Suprapubic skin (tissue), 4 donors: ENCODE measurements around the gene SLC9A7. TPM values are rescaled to one million over a fixed set of nuclear protein-coding genes. Genes with fewer than 3 reads are reported as not detected.

Experiments
- DNase-seq, 2 donors: peaks; one replicate each; pipeline ENCODE4 v3.0.0-alpha.2; 2019; ENCODE audit warnings: low spot score in 2 of 2
- H3K27ac ChIP-seq: fragments of 200-600 bp; sonication (generic); one replicate; pipeline ENCODE4 v1.5.1; 2019
- H3K27me3 ChIP-seq: fragments of 200-600 bp; sonication (generic); one replicate; pipeline ENCODE4 v1.5.1; 2019
- H3K36me3 ChIP-seq: fragments of 200-600 bp; sonication (generic); one replicate; pipeline ENCODE4 v1.5.1; 2019
- H3K4me1 ChIP-seq: fragments of 200-600 bp; sonication (generic); one replicate; pipeline ENCODE4 v1.5.1; 2019
- H3K4me3 ChIP-seq: fragments of 200-600 bp; sonication (generic); one replicate; pipeline ENCODE4 v1.5.1; 2019; ENCODE audit warnings: mild to moderate bottlenecking
- H3K9me3 ChIP-seq: fragments of 200-600 bp; sonication (generic); one replicate; pipeline ENCODE4 v1.5.1; 2019
- EP300 ChIP-seq: sonication (generic); formaldehyde crosslinking; IDR thresholded peaks from one replicate; pipeline ENCODE4 v1.6.1; 2017; ENCODE audit warnings: antibody characterized with exemption
- POLR2A ChIP-seq, 2 donors: fragments of 450-650 bp; IDR thresholded peaks; one replicate each; pipeline ENCODE4 v1.6.1; 2017; ENCODE audit warnings: antibody characterized with exemption in 2 of 2, mild to moderate bottlenecking in 2 of 2, moderate library complexity in 2 of 2
- POLR2AphosphoS5 ChIP-seq, 3 donors: sonication (generic); formaldehyde crosslinking; IDR thresholded peaks; one replicate each; pipeline ENCODE4 v1.6.1; 2017; ENCODE audit warnings: antibody characterized with exemption in 3 of 3
- WGBS: methylation state at CpG from one replicate; pipeline ENCODE4 v1.1.5; 2018; 5-methylcytosine and 5-hydroxymethylcytosine counted together
- total RNA-seq, 4 donors: library from RNA; depleted of rRNA; stranded (reverse); fragments of >200 nt; gene quantifications; one replicate each; pipeline ENCODE4 v1.1.0, GENCODE V29; 2016
- TF ChIP-seq, protein P1 (sequence below), 2 donors: fragments of 200-600 bp in 1 of 2; fragments of 450-650 bp in 1 of 2; sonication (generic) in 1 of 2; IDR thresholded peaks; one replicate each; pipeline ENCODE4 v1.5.1; 2016 to 2019; ENCODE audit warnings: antibody characterized with exemption in 2 of 2, mild to moderate bottlenecking in 1 of 2, moderate library complexity in 1 of 2

The SLC9A7 gene
- total RNA-seq, 4 donors from 2014 or later: 3.1 to 7.4 (median 6.2) TPM

DNA sequence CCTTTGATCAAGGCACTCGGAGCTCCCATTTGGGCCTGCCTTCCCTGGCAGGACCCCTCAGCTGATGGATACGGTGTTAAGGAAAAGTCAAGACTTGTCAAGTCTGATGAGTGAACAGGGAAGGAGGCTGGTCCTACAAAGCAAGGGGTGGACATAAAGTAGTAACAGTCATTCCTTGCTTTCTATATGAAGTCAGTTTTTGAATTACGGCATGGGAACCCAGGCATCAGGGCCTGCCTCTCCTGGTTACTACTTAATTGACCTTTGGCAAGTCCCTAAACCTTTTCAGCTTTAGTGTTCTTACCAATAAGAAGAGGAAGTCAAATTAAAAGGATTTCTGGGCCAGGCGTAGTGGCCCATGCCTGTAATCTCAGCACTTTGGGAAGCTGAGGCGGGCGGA is 178.3 kb downstream of the SLC9A7 start:
- Histone ChIP-seq H3K4me1 (peaks cover 17% of the 10 kb centered on the region), H3K9me3 (no peaks in the 10 kb centered on the region), H3K27me3 (no peaks in the 10 kb centered on the region), H3K27ac (no peak overlapping the region), H3K4me3 (no peak overlapping the region), H3K36me3 (no peaks in the 10 kb centered on the region)
- no peak for DNase-seq
- TF ChIP-seq, protein P1, sequence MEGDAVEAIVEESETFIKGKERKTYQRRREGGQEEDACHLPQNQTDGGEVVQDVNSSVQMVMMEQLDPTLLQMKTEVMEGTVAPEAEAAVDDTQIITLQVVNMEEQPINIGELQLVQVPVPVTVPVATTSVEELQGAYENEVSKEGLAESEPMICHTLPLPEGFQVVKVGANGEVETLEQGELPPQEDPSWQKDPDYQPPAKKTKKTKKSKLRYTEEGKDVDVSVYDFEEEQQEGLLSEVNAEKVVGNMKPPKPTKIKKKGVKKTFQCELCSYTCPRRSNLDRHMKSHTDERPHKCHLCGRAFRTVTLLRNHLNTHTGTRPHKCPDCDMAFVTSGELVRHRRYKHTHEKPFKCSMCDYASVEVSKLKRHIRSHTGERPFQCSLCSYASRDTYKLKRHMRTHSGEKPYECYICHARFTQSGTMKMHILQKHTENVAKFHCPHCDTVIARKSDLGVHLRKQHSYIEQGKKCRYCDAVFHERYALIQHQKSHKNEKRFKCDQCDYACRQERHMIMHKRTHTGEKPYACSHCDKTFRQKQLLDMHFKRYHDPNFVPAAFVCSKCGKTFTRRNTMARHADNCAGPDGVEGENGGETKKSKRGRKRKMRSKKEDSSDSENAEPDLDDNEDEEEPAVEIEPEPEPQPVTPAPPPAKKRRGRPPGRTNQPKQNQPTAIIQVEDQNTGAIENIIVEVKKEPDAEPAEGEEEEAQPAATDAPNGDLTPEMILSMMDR (IDR thresholded peaks at IDR 0.05): no peak
- TF ChIP-seq POLR2AphosphoS5 (IDR thresholded peaks at IDR 0.05) (no peak), EP300 (no peak), POLR2A (IDR thresholded peaks at IDR 0.05) (no peak)
- WGBS: 91% methylated on average over 6 of the region's 6 CpGs

DNA sequence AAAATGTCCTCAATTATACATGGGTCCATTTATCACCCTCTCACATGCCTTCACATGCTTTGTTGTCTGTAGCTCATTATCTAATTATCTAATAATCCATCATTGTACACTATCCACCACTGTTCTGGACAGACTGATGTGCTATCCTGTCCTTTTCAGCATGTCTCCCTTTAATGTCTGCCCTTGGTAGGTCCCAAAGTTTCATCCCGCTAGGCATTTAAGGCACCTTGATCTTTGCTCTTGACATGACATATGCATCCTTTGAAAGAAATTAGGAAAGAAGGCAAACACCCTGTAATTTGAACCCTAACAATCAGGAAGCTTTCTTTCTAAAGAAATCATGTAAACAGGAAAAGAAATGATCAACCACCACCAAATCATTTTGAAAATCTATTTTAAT is 179.7 kb downstream of the SLC9A7 start:
- Histone ChIP-seq H3K27me3 (no peaks in the 10 kb centered on the region), H3K4me1 (peaks cover 28% of the 10 kb centered on the region), H3K9me3 (no peaks in the 10 kb centered on the region), H3K27ac (no peak overlapping the region), H3K4me3 (no peak overlapping the region), H3K36me3 (no peaks in the 10 kb centered on the region)
- TF ChIP-seq EP300 (no peak), POLR2A (IDR thresholded peaks at IDR 0.05) (no peak), POLR2AphosphoS5 (IDR thresholded peaks at IDR 0.05) (no peak)
- TF ChIP-seq, protein P1 (IDR thresholded peaks at IDR 0.05): no peak
- WGBS: 86% methylated on average over 1 of the region's 1 CpG
- DNase-seq: no peak

DNA sequence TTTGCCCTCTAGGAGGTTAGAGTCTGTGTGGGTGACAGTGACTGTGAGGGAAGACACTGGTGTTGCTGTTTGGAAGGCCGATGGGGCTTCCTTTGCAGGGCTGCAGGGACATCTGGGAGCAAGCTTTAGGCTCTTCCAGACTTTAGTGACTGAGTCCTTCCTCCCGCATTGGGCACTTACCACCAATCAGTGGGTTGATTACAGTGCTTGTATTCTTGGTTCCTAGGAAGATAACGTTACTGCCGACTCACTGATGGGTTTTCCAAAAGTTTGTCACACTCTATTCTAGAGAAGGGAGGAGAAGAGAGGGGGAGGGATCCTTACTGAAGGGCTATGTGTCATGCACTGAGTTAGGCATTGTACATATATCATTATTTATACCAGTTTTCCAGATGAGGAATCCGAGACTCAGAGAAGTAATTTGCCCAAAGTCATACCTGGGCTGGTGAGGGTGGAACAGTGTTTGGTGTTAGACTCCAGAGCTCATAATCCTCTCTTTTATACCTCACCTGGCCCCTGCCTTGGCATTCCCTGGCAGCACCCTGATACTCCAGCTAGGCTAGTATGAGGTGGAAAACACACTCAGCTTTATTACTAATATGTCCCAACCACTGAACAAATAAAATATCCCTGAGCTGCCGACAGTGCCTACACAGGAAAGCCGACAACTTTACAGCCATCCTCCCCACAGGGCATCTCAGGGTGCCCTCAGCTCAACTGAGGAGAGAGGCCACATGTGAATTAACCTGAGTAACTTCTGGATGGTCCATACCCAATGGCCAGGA is 181.5 kb downstream of the SLC9A7 start:
- Histone ChIP-seq H3K27me3 (no peaks in the 10 kb centered on the region), H3K36me3 (no peaks in the 10 kb centered on the region), H3K4me3 (peak overlapping the region; percentile 61), H3K4me1 (peaks cover 24% of the 10 kb centered on the region), H3K27ac (no peak overlapping the region), H3K9me3 (no peaks in the 10 kb centered on the region)
- no peak for TF ChIP-seq EP300
- no peak for TF ChIP-seq POLR2A (IDR thresholded peaks at IDR 0.05)
- TF ChIP-seq POLR2AphosphoS5 (IDR thresholded peaks at IDR 0.05): no peak
- TF ChIP-seq, protein P1 (IDR thresholded peaks at IDR 0.05): no peak
- DNase-seq: no peak
- WGBS: 74% methylated on average over 7 of the region's 7 CpGs

DNA sequence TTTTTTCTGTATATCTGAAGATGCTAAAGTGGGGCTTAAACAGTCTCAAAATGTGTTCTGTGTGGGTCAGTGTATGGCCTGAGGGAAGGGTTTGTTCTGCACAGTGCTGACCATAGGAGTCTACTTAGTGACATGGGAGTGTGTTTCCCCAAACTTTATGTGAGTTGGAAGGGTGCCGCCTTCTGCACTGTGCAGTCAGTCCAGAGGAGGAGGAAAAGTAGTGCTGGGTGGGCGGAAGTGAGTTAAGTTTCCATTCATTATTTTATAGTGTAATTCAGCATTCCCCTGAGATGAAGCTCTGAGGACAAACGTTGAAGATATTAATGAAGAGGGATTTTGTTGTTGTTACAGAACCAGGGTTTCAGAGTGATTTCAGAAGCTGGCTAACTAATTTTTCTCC is 182.5 kb downstream of the SLC9A7 start:
- Histone ChIP-seq H3K27me3 (no peaks in the 10 kb centered on the region), H3K4me1 (peaks cover 18% of the 10 kb centered on the region), H3K9me3 (no peaks in the 10 kb centered on the region), H3K36me3 (no peaks in the 10 kb centered on the region), H3K4me3 (peak overlapping the region; percentile 61), H3K27ac (no peak overlapping the region)
- no peak for TF ChIP-seq POLR2AphosphoS5 (IDR thresholded peaks at IDR 0.05)
- no peak for TF ChIP-seq POLR2A (IDR thresholded peaks at IDR 0.05)
- TF ChIP-seq EP300: no peak
- TF ChIP-seq, protein P1 (IDR thresholded peaks at IDR 0.05): no peak
- DNase-seq: no peak
- 52% methylated on average over 3 of the region's 3 CpGs for WGBS

DNA sequence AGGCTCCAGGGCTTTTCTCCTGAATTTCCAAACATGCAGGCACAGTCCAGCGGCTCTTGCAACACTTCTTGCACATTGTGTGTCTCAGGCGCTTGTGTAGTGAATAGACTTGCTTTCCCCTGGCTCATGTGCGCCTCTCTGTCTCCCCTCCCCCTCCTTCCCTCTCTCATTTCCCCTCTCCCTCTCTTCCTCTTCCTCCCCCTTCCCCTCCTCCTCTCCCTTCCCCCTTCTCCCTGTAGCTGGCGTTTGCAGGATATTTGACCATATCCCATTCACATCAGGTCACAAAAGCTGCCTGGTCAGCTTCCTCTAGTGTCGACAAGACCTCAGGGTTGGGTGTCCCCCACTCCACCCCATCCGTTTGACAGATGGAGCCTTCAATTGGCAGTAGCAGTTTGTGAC is 182.9 kb downstream of the SLC9A7 start:
- no peaks in the 10 kb centered on the region for H3K36me3 ChIP-seq
- peaks cover 18% of the 10 kb centered on the region for H3K4me1 ChIP-seq
- peak overlapping the region; percentile 10 for H3K27ac ChIP-seq
- no peaks in the 10 kb centered on the region for H3K9me3 ChIP-seq
- WGBS: 31% methylated on average over 6 of the region's 6 CpGs
- TF ChIP-seq POLR2AphosphoS5 (IDR thresholded peaks at IDR 0.05) (no peak), POLR2A (IDR thresholded peaks at IDR 0.05) (no peak), EP300 (no peak)
- TF ChIP-seq, protein P1 (IDR thresholded peaks at IDR 0.05): no peak
- DNase-seq: no peak
- peak overlapping the region; percentile 61 for H3K4me3 ChIP-seq
- no peaks in the 10 kb centered on the region for H3K27me3 ChIP-seq
